ENCODE data around the gene LRRC27. TPM values are rescaled to one million over a fixed set of nuclear protein-coding genes. Genes with fewer than 3 reads are reported as not detected.
"Not testable (repeated sequence)": the region's sequence is repeated elsewhere in the genome, so short reads cannot be mapped to it uniquely, and the experiment has no call there.

LRRC27 gene
- total RNA-seq, 4 donors from 2014 or later: 5.1 to 22.3 (median 18.5) TPM

DNA sequence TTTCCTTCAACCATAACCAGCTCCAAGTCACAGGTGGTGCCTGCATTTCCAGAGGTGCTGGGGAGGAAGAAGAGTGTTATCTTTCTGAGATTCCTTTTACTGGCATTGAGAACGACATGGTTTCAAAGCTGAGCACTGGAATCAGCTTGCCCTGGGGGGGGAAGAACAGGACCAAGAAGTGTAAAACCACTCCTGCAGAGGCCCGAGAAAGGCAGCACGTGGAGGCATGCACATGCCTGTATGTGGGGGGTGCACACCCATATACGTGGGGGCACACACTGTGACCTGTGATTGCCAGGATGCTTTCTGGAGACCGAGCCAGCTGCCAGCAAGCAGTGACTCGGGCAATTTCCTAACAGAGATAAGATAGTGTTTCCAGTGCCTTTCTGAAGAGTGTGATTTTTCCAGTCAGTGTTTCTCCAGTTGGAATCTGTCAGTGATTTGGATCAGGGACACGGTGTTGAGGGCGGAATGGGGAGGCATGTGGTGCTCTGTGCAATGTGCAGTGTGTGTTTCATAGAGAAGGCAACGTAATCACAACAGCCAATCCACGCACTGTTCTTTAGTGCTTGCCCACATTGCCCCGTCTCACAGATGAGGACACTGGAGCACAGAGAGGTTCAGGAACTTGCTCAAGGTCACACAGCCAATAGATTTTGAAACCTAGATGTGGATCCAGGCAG lies 4.2 kb downstream of the LRRC27 start:
- peak overlapping the region in 2 of 4 donors; percentile 51 to 52 for H3K4me3 ChIP-seq
- no peak for DNase-seq
- H3K27ac ChIP-seq: peak overlapping the region in 2 of 4 donors; percentile 16 to 72
- no peaks in the 10 kb centered on the region for H3K9me3 ChIP-seq
- H3K36me3 ChIP-seq: no peaks in the 10 kb centered on the region
- no peak for TF ChIP-seq POLR2A (IDR thresholded peaks at IDR 0.05)
- TF ChIP-seq, protein P1, sequence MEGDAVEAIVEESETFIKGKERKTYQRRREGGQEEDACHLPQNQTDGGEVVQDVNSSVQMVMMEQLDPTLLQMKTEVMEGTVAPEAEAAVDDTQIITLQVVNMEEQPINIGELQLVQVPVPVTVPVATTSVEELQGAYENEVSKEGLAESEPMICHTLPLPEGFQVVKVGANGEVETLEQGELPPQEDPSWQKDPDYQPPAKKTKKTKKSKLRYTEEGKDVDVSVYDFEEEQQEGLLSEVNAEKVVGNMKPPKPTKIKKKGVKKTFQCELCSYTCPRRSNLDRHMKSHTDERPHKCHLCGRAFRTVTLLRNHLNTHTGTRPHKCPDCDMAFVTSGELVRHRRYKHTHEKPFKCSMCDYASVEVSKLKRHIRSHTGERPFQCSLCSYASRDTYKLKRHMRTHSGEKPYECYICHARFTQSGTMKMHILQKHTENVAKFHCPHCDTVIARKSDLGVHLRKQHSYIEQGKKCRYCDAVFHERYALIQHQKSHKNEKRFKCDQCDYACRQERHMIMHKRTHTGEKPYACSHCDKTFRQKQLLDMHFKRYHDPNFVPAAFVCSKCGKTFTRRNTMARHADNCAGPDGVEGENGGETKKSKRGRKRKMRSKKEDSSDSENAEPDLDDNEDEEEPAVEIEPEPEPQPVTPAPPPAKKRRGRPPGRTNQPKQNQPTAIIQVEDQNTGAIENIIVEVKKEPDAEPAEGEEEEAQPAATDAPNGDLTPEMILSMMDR (IDR thresholded peaks at IDR 0.05): no peak
- H3K27me3 ChIP-seq: no peaks in the 10 kb centered on the region
- peaks cover 0 to 17% (median 1%) of the 10 kb centered on the region in 4 donors for H3K4me1 ChIP-seq

DNA sequence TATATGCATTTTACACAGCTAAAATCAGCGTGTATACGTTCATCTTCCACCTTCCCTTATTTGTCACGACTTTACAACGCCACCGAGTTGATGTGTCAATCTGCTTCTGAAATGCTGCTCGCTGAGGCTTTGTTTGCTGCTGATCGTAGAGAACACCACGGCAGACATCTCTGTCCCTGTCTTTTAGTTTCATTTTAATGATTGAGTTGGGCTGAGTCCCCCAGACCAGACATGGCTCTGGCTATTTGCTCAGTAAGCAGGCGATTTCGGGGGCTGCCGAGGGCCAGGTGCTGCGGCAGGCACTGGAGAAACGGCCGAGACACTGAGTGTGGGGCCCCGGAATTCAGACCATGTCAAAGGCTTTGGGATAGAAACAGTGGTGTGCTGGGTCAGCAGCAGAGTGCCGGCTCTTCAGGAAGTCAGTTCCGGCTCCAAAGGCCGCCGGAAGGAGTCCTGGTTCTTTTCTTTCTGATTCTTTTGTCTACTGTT lies 5.0 kb downstream of the LRRC27 start:
- Histone ChIP-seq H3K9me3 (no peaks in the 10 kb centered on the region), H3K4me3 (peak overlapping the region; percentile 7 to 52 (median 38)), H3K36me3 (no peaks in the 10 kb centered on the region), H3K27ac (peak overlapping the region; percentile 16 to 72 (median 50)), H3K4me1 (peaks cover 0 to 17% (median 1%) of the 10 kb centered on the region in 4 donors), H3K27me3 (no peaks in the 10 kb centered on the region)
- peak in 2 of 3 donors; percentile 60 to 63 for DNase-seq
- TF ChIP-seq POLR2A (IDR thresholded peaks at IDR 0.05): no peak
- TF ChIP-seq, protein P1 (IDR thresholded peaks at IDR 0.05): no peak

GRCh38 chr10:132337854-132338253 lies 5.9 kb downstream of the LRRC27 start:
- not testable (repeated sequence) for H3K9me3 ChIP-seq, DNase-seq, H3K27me3 ChIP-seq, H3K36me3 ChIP-seq, H3K27ac ChIP-seq
- peak overlapping the region in 2 of 4 donors; percentile 51 to 52 for H3K4me3 ChIP-seq
- H3K4me1 ChIP-seq: peaks cover 0 to 11% (median 0%) of the 10 kb centered on the region in 4 donors

DNA sequence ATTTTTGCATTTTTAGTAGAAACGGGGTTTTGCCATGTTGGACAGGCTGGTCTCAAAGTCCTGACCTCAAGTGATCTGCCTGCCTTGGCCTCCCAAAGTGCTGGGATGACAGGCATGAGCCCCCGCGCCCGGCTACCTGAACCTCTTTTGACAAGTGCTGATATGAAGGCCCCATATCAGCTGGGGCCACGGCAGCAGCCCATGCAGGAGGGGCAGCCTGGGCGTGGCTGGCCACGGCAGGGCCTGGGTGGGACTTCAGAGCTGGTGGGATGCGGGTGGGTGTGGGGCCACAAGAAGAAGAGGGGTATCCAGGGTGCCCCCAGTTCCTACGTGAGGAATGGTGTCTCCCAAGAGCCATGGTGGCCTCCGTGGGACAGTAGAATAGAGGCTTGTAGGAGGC lies 6.9 kb downstream of the LRRC27 start:
- H3K9me3 ChIP-seq: no peaks in the 10 kb centered on the region
- no peak for DNase-seq
- H3K36me3 ChIP-seq: peaks cover 0 to 9% (median 0%) of the 10 kb centered on the region in 3 donors
- H3K4me1 ChIP-seq: peaks cover 0 to 9% (median 0%) of the 10 kb centered on the region in 4 donors
- no peaks in the 10 kb centered on the region for H3K27me3 ChIP-seq
- H3K27ac ChIP-seq: no peak overlapping the region
- H3K4me3 ChIP-seq: no peak overlapping the region
- TF ChIP-seq, protein P1 (IDR thresholded peaks at IDR 0.05): no peak
- no peak for TF ChIP-seq POLR2A (IDR thresholded peaks at IDR 0.05)

DNA sequence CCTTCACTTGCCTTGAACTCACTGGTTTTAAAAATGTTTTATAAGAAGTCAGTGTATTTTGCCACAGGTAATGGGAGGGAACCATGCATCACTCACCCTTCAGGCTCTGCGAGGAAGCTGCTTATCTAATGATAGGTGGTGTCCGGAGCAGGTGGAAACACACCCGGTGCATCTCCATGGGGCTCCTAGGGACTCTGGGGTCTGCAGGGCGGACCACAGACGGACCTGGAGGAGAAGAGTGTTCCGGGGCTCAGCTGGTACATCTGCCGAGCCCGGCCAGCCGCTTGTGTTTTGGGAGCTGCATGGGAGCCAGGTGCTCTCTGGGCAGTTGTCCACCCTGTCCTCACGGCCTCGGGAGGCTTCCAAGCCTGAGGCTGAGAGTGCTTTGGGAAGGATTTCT lies 7.3 kb downstream of the LRRC27 start:
- H3K27ac ChIP-seq: no peak overlapping the region
- H3K27me3 ChIP-seq: no peaks in the 10 kb centered on the region
- H3K9me3 ChIP-seq: no peaks in the 10 kb centered on the region
- H3K4me1 ChIP-seq: peaks cover 0 to 9% (median 0%) of the 10 kb centered on the region in 4 donors
- DNase-seq: peak in 1 of 3 donors; percentile 41
- TF ChIP-seq, protein P1 (IDR thresholded peaks at IDR 0.05): no peak
- no peak for TF ChIP-seq POLR2A (IDR thresholded peaks at IDR 0.05)
- H3K36me3 ChIP-seq: peaks cover 0 to 9% (median 0%) of the 10 kb centered on the region in 3 donors
- H3K4me3 ChIP-seq: no peak overlapping the region

GRCh38 chr10:132341017-132341416 lies 9.0 kb downstream of the LRRC27 start:
- Histone ChIP-seq H3K4me1 (peaks cover 0 to 9% (median 0%) of the 10 kb centered on the region in 4 donors), H3K4me3 (no peak overlapping the region), H3K36me3 (peaks cover 0 to 19% (median 0%) of the 10 kb centered on the region in 3 donors), H3K27me3 (no peaks in the 10 kb centered on the region), H3K27ac (no peak overlapping the region), H3K9me3 (no peaks in the 10 kb centered on the region)
- TF ChIP-seq, protein P1 (IDR thresholded peaks at IDR 0.05): no peak
- no peak for TF ChIP-seq POLR2A (IDR thresholded peaks at IDR 0.05)
- DNase-seq: no peak

Data from Peyer's patch (tissue), 4 donors.